HG03039 (cell line): ENCODE results near the gene KCNQ5.
"Not testable (repeated sequence)": the region's sequence is repeated elsewhere in the genome, so short reads cannot be mapped to it uniquely, and the experiment has no call there.

Source experiments
- ATAC-seq: cut with Tn5 transposase; IDR thresholded peaks from one replicate; pipeline ENCODE4 v1.9.1; 2021; ENCODE audit warnings: mild to moderate bottlenecking, moderate library complexity; ENCODE audit not compliant: unreplicated experiment

The KCNQ5 gene

GRCh38 chr6:72621291-72622093, at the start of gene KCNQ5:
Gene KCNQ5, plus strand, starts transcription at chr6:72622064.
- ATAC-seq: no peak

GRCh38 chr6:72579865-72580264, 42.0 kb upstream of the KCNQ5 start:
- ATAC-seq: no peak

- ATAC-seq: no peak
Observed at GRCh38 chr6:72580281-72580940, 41.5 kb upstream of the KCNQ5 start.

- ATAC-seq: not testable (repeated sequence)
Observed at GRCh38 chr6:72580950-72581349, 40.9 kb upstream of the KCNQ5 start.

- ATAC-seq: no peak
Observed at GRCh38 chr6:72588155-72588554, 33.7 kb upstream of the KCNQ5 start.

GRCh38 chr6:72589096-72589495, 32.8 kb upstream of the KCNQ5 start:
- ATAC-seq: no peak

GRCh38 chr6:72595812-72596211, 26.1 kb upstream of the KCNQ5 start:
- ATAC-seq: no peak

- no peak for ATAC-seq
Observed at GRCh38 chr6:72616406-72617015, 5.4 kb upstream of the KCNQ5 start.

- ATAC-seq: no peak
Observed at GRCh38 chr6:72617721-72618120, 4.1 kb upstream of the KCNQ5 start.

GRCh38 chr6:72619883-72620696, 1.8 kb upstream of the KCNQ5 start:
- peak; percentile 69 for ATAC-seq

GRCh38 chr6:72620871-72621290, 983 bp upstream of the KCNQ5 start:
- no peak for ATAC-seq

GRCh38 chr6:72622094-72622940, 453 bp downstream of the KCNQ5 start:
- peak; percentile 14 for ATAC-seq

- no peak for ATAC-seq
Observed at GRCh38 chr6:72623808-72624207, 1.9 kb downstream of the KCNQ5 start.

- no peak for ATAC-seq
Observed at GRCh38 chr6:72624557-72625160, 2.8 kb downstream of the KCNQ5 start.

GRCh38 chr6:72626126-72626525, 4.3 kb downstream of the KCNQ5 start:
- ATAC-seq: peak; percentile 46

GRCh38 chr6:72627539-72627938, 5.7 kb downstream of the KCNQ5 start:
- ATAC-seq: no peak

- no peak for ATAC-seq
Observed at GRCh38 chr6:72631480-72631879, 9.6 kb downstream of the KCNQ5 start.

- ATAC-seq: no peak
Observed at GRCh38 chr6:72635636-72636035, 13.8 kb downstream of the KCNQ5 start.

- peak; percentile 92 for ATAC-seq
Observed at GRCh38 chr6:72636215-72636614, 14.4 kb downstream of the KCNQ5 start.

- ATAC-seq: no peak
Observed at GRCh38 chr6:72636786-72637185, 14.9 kb downstream of the KCNQ5 start.
